Stimulated activated CD4-positive, alpha-beta T cell treated with anti-CD3 and anti-CD28 coated beads, Interleukin-4, amount 100 ng/mL, for 1 hour (primary cell): ENCODE measurements around the gene PRDM1.
"Not testable (repeated sequence)": the region's sequence is repeated elsewhere in the genome, so short reads cannot be mapped to it uniquely, and the experiment has no call there.

Experiments
- DNase-seq: peaks from one replicate; pipeline ENCODE4 v3.0.0-alpha.2; 2020

PRDM1 gene

GRCh38 chr6:106142876-106143431, 56.8 kb downstream of the PRDM1 start:
- DNase-seq: no peak

GRCh38 chr6:106143665-106144064, 57.5 kb downstream of the PRDM1 start:
- DNase-seq: no peak

GRCh38 chr6:106145144-106145543, 59.0 kb downstream of the PRDM1 start:
- DNase-seq: no peak

GRCh38 chr6:106145741-106146227, 59.6 kb downstream of the PRDM1 start:
- DNase-seq: no peak

- no peak for DNase-seq
These were observed 60.8 kb downstream of the PRDM1 start for GRCh38 chr6:106146852-106147351.

- DNase-seq: no peak
These were observed 61.3 kb downstream of the PRDM1 start for GRCh38 chr6:106147476-106147875.

GRCh38 chr6:106149472-106150069, 63.4 kb downstream of the PRDM1 start:
- DNase-seq: no peak

GRCh38 chr6:106152476-106152875, 66.3 kb downstream of the PRDM1 start:
- not testable (repeated sequence) for DNase-seq

GRCh38 chr6:106152952-106153351, 66.8 kb downstream of the PRDM1 start:
- DNase-seq: no peak

GRCh38 chr6:106154326-106154725, 68.2 kb downstream of the PRDM1 start:
- DNase-seq: no peak

GRCh38 chr6:106155219-106155830, 69.2 kb downstream of the PRDM1 start:
- DNase-seq: no peak

- DNase-seq: no peak
These were observed 70.3 kb downstream of the PRDM1 start for GRCh38 chr6:106156413-106156812.

GRCh38 chr6:106156863-106157262, 70.7 kb downstream of the PRDM1 start:
- no peak for DNase-seq

- DNase-seq: no peak
These were observed 72.7 kb downstream of the PRDM1 start for GRCh38 chr6:106158816-106159215.
